RKO (cell line): ENCODE results near the gene CPAMD8.

Experiments used
- DNase-seq: peaks from one replicate; pipeline ENCODE4 v3.0.0-alpha.2; 2016; ENCODE audit warnings: low spot score

The CPAMD8 gene

DNA sequence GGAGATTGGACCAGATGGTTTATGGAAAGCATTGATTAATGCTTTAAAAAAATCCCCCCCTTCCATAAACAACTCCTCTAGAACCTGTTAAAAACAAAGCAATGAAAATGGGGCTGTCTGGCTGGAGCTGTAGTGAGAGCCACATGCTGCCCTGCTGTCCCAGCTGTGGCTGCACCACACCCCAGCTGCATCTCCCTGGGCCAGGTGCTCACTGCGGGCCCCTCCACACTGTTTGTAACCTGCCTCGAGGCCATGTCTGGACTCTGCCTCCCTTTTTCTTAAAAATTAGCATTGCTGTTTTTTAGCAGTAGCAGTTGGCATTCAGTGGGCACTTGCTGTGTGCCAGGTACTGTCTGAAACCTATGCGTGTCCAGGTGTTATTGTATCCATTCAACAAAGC is 153.0 kb downstream of the CPAMD8 start:
- DNase-seq, result no peak

DNA sequence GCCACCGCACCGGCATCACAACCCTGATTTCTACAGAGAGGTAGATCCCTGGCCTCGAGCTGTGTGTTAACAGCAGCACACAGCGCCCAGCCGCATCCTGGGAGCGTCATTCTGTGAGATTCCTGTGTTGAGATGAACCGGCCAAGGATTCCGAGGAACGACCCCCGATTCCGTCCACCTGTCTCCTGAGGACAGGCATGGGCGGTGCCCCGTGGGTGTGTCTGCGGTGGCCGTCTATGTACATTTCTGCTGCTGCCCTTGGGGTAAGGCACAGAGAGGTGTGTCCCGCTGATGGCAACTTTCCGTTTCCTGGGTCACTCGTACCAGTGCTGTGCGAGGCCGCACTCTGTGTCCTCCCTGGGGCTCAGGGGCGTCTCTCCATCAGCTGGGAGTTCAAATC is 153.9 kb downstream of the CPAMD8 start:
- no peak for DNase-seq

GRCh38 chr19:16871871-16872270 is 154.7 kb downstream of the CPAMD8 start:
- no peak for DNase-seq

DNA sequence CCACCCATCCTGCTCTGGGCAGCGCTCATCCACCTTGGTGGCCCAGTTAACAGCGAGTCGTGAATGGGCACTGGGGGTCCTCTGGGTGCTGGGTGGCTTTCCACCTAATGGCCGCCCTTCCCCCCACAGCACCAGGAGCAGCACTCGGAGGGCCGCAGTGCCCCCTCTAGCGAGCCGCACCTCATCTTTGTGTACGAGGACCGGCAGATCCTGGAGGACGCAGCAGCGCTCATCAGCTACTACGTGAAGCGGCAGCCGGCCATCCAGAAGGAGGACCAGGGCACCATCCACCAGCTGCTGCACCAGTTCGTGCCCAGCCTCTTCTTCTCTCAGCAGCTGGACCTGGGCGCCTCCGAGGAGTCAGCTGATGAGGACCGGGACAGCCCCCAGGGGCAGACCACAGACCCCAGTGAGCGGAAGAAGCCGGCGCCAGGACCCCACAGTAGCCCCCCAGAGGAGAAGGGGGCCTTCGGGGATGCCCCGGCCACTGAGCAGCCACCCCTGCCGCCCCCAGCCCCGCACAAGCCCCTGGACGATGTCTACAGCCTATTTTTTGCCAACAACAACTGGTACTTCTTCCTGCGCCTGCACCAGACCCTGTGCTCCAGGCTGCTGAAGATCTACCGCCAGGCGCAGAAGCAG is 157.2 kb downstream of the CPAMD8 start:
- DNase-seq, result no peak

- no peak for DNase-seq
Observed at GRCh38 chr19:16868423-16869130, 158.0 kb downstream of the CPAMD8 start.

DNA sequence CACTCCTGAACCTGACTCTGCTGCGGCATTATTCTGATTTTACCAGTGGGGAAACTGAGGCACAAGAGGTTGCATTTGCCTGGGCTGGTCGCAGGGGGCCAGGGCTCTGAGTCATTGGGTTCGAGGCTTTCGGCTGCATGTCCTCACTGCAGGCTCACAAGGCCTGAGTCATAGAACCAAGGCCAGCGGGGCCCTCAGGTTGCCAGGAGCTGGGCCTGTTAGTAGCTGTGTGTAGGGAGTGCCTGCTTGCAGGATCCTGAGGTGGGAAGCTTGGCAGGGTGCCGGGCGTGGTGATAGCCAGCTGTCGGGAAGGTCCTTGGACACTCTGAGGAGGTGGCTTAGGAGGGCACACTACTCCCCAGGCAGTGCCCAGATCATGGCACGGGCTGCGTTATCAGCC is 159.4 kb downstream of the CPAMD8 start:
- no peak for DNase-seq

DNA sequence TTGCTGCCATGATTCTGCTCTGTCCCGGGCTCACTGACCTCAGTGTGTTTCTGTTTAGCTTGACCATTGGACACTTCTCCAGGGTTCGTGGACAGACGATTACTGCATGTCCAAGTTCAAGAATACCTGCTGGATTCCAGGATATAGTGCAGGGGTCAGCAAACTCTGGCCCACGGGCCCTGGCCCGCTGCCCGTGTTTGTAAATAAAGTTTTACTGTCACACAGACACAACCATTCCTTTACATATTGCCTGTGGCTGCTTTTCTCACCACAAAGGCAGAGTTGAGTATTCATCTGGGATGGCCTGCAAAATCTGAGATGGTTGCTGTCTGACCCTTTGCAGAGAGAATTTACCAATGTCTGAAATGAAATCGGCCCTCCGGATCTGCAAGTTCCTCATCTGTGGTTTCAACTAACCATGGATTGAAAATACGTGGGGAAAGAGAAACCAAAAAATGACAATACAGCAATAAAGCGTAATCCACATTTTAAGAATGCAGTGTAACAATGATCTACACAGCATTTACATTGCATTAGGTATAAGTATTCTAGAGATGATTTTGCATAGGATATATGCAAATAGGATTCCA is 163.7 kb downstream of the CPAMD8 start:
- DNase-seq, result no peak

DNA sequence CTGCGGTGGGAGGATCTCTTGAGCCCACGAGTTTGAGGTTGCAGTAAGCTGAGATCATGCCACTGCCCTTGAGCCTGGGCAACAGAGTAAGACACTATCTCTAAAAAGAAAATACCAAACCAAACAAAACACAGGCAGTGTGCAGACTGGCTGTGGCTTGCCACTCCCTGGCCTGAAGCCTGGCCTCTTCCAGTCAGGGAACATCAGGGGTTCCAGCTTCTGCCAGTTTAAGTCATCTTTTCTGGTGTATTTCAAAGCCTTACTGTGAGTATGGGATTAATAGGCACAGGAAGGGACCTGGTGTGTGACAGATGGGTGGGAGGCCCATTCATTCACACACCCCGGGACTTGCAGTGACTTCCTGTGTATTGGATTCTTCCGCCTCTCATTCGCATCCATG is 164.8 kb downstream of the CPAMD8 start:
- no peak for DNase-seq

DNA sequence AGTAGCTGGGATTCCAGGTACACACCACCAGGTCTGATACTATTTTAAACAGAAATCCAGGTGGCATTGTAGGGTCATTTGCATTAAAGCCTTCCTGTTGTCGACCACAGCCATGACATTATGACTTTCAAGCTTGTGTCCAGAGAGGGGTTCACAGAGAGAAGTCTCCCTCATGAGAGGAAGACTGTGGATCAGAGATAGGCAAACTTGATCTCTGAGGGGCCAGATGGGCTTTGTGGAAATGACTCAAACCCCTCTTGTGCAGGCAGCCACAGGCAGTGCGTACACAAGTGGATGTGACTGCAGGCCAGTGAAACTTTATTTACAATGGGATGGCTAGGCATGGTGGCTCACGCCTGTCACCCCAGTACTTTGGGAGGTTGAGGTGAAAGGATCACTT is 165.6 kb downstream of the CPAMD8 start:
- DNase-seq, result no peak

- DNase-seq, result no peak
Observed at GRCh38 chr19:16860118-16860517, 166.5 kb downstream of the CPAMD8 start.

DNA sequence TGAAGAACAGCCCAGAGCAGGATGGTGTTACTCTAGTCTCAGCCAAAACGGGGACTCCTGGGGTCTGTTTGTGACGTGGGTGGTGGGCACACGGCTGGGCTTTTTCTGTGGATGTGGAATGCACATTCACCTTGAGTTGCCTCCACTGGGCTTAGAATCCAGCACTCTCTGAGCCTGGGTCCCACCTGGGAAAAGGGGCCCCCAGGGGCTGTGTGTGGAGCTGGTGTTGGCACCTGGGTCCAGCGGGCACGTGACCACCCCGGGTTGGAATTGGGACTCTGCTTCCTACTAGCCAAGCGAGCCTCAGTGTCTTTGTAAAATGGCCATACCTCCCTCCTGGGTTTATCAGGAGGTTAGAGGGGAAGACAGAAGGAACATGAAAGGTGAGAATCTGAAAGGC is 167.0 kb downstream of the CPAMD8 start:
- no peak for DNase-seq

- DNase-seq, result no peak
Observed at GRCh38 chr19:16856091-16856490, 170.5 kb downstream of the CPAMD8 start.

GRCh38 chr19:16853066-16853465 is 173.5 kb downstream of the CPAMD8 start:
- DNase-seq, result no peak

DNA sequence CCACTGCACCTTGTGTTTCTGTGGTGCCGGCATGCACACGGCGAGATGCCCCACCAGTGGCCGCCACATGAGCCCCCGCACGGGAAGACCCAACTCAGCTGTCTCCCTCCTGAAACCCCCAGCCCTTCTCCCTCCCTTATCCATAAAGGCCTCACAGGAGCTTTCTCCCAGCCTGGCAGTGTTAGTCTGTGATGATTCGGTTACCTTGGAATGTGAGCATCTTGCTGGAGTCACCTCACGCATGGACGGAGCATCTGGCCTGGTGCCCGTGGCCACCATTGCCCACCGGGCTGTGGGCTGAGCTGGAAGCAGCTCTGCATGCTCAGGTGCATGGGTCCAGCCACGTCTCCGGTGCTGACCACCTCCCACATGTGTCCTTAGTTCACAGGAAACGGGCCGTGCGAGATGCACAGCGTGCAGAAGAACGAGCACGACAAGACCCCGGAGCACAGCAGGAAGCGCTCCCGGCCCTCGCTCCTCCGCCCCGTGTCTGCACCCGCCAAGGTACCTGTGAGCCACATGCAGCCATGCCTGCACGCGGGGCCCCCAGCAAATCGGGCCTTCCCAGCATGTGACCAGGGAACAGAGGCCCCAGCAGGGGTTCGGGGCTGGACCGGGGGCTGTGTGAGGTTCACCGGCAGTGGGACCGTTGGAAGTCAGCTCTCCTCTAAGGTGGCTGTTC is 175.4 kb downstream of the CPAMD8 start:
- DNase-seq, result no peak

DNA sequence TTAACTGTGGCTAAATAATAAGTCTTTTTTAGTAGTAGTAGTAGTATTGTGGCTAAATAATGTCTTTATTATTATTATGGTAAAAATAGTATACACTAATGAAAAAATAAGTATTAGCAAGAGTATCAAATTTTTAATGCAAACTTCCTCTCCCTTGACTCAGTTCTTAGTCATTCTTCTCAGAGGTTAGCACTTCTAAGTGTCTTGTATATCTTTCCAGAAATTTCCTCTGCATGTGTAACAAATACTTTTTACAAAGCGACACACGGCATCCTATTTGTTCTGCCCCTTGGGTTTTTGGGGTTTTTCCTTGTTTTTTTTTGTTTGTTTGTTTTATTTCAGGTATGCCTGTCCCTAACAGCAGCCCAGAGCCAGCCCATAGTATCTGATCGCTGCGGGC is 176.5 kb downstream of the CPAMD8 start:
- DNase-seq, result no peak

DNA sequence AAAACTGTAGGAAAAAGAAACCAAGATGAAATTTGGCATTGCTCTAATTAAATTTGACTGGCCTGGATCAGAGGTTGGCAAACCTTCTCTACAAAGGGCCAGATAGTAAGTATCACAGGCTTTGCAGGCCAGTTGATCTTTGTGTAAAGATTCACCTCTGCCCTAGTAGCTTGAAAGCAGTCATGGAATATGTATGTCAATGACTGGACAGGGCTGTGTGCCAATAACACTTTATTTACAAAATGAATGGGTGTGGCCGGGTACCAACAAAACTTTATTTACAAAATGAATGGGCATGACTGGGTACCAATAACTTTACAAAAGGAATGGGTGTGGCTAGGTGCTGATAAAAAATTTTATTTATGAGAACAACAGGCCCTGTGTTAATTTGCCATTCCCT is 177.4 kb downstream of the CPAMD8 start:
- no peak for DNase-seq

- DNase-seq, result no peak
Observed at GRCh38 chr19:16847430-16847829, 179.2 kb downstream of the CPAMD8 start.

GRCh38 chr19:16846901-16847300 is 179.7 kb downstream of the CPAMD8 start:
- no peak for DNase-seq
